Calu3 (cell line): ENCODE results near the gene PRKX. TPM values are rescaled to one million over a fixed set of nuclear protein-coding genes. Genes with fewer than 3 reads are reported as not detected.
"Not testable (repeated sequence)": the region's sequence is repeated elsewhere in the genome, so short reads cannot be mapped to it uniquely, and the experiment has no call there.

Experiments used
- BruUV-seq: library from RNA; stranded (reverse); fragments of 400-500 nt; replicated peaks from 2 replicates; lab custom pipeline; 2021; lab: Mats Ljungman, UMichigan
- CTCF ChIA-PET: fragments of 300-600 bp; sonication (Branson Sonifier 250); formaldehyde crosslinking; loops from one replicate; lab custom pipeline; 2022; ENCODE audit warnings: antibody characterized with exemption; lab: Charles Lee
- DNase-seq: peaks from one replicate; pipeline ENCODE4 v3.0.0; 2022
- H3K27ac Mint-ChIP-seq: one replicate; pipeline ENCODE4 v1.8.0; 2022; ENCODE audit warnings: mixed read lengths; ENCODE audit not compliant: unreplicated experiment
- H3K27me3 Mint-ChIP-seq: one replicate; pipeline ENCODE4 v1.8.0; 2022; ENCODE audit warnings: mixed read lengths; ENCODE audit not compliant: unreplicated experiment
- H3K36me3 Mint-ChIP-seq: one replicate; pipeline ENCODE4 v1.8.0; 2022; ENCODE audit warnings: mild to moderate bottlenecking, moderate library complexity, mixed read lengths; ENCODE audit not compliant: insufficient read depth, unreplicated experiment
- H3K4me1 Mint-ChIP-seq: one replicate; pipeline ENCODE4 v1.8.0; 2022; ENCODE audit warnings: mild to moderate bottlenecking, low read depth, mixed read lengths; ENCODE audit not compliant: unreplicated experiment
- H3K4me3 Mint-ChIP-seq: one replicate; pipeline ENCODE4 v1.8.0; 2022; ENCODE audit warnings: mild to moderate bottlenecking, low read depth, moderate library complexity, mixed read lengths; ENCODE audit not compliant: unreplicated experiment
- H3K9me3 Mint-ChIP-seq: one replicate; pipeline ENCODE4 v1.8.0; 2022; ENCODE audit warnings: low read depth, mixed read lengths; ENCODE audit not compliant: unreplicated experiment
- intact Hi-C: fragments of 100-400 bp; cut with micrococcal nuclease; formaldehyde crosslinking; loops from one replicate; pipeline ENCODE4 v1.10.0; 2022; ENCODE audit not compliant: unreplicated experiment
- total RNA-seq: library from RNA; stranded (reverse); gene quantifications from 2 replicates; pipeline ENCODE4 v1.2.3, GENCODE V29; 2022
- TF ChIP-seq, protein P1 (sequence below): fragments of 200-600 bp; IDR thresholded peaks from one replicate; pipeline ENCODE4 v1.8.0; 2022; ENCODE audit warnings: antibody characterized with exemption; ENCODE audit not compliant: unreplicated experiment

PRKX gene
- total RNA-seq, 1 experiment from 2014 or later, result 25.7 TPM

DNA sequence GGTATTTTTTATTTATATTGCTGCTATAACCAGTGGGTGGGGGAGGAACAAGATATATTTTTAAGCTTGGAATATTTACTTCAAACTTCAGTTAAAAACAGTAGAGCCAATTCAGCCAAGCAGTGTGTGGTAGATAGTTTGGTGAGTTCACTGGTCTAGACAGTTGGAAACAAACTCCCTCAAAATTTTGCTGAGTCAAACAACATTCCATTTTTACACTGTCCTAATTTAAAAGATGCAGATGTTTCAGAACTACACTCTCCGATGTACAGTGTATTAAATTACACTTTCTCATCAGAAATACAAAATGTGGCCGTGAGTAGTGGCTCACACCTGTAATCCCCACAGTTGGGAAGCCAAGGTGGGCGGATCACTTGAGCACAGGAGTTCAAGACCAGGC, 23.3 kb downstream of the PRKX start:
- CTCF ChIA-PET, result no interaction called here
- intact Hi-C loops, result no loop called here
- Mint-ChIP-seq H3K4me1 (no peaks in the 10 kb centered on the region), H3K9me3 (no peaks in the 10 kb centered on the region), H3K27me3 (no peaks in the 10 kb centered on the region), H3K4me3 (no peak overlapping the region), H3K27ac (no peak overlapping the region), H3K36me3 (no peaks in the 10 kb centered on the region)
- BruUV-seq, result no TSS peak
- TF ChIP-seq, protein P1, sequence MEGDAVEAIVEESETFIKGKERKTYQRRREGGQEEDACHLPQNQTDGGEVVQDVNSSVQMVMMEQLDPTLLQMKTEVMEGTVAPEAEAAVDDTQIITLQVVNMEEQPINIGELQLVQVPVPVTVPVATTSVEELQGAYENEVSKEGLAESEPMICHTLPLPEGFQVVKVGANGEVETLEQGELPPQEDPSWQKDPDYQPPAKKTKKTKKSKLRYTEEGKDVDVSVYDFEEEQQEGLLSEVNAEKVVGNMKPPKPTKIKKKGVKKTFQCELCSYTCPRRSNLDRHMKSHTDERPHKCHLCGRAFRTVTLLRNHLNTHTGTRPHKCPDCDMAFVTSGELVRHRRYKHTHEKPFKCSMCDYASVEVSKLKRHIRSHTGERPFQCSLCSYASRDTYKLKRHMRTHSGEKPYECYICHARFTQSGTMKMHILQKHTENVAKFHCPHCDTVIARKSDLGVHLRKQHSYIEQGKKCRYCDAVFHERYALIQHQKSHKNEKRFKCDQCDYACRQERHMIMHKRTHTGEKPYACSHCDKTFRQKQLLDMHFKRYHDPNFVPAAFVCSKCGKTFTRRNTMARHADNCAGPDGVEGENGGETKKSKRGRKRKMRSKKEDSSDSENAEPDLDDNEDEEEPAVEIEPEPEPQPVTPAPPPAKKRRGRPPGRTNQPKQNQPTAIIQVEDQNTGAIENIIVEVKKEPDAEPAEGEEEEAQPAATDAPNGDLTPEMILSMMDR, result no peak
- no peak for DNase-seq

DNA sequence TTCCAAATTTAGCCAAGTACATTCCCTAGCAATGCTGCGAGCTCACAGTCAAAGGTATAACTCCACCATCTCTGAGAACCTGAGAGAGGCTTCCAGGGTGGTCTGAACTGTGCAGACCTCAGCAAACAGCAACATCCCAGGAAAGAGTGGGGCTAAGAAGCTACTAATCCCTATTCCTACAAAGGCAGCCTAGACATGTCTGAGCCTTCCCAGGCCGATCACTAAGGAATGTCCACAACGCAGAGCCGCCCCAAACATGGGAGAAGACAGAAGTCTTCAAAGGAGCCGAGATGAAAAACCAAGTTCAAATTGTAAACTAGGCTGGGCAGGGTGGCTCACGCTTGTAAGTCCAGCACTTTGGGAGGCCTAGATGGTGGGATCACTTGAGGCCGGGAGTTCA, 30.2 kb downstream of the PRKX start:
- not testable (repeated sequence) for H3K9me3 Mint-ChIP-seq

DNA sequence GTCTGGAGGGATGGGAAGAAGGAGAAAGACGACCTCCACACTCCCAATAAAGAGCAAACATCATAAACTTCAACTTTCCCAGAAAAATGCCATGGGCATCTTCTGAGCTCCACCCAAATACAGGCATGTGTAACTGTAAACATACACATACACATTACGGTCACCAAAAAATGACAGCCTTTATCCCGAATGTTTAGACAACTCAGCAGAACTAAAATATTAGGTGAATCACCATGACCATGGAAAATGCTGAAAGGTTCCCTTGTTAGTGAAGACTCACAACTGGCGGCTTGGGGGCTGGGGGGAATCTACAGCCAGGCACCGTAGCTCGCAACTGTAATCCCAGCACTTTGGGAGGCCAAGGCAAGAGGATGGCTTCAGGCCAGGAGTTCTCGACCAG, 33.0 kb downstream of the PRKX start:
- CTCF ChIA-PET, result no interaction called here
- no TSS peak for BruUV-seq
- Mint-ChIP-seq H3K9me3 (no peaks in the 10 kb centered on the region), H3K27me3 (no peaks in the 10 kb centered on the region), H3K36me3 (no peaks in the 10 kb centered on the region), H3K4me3 (no peak overlapping the region), H3K4me1 (no peaks in the 10 kb centered on the region), H3K27ac (no peak overlapping the region)
- DNase-seq, result no peak
- intact Hi-C loops, result no loop called here
- TF ChIP-seq, protein P1, result no peak

More for the DNA sequence above, 30.2 kb downstream of the PRKX start:
- DNase-seq, H3K27me3 Mint-ChIP-seq, BruUV-seq, CTCF ChIA-PET, H3K36me3 Mint-ChIP-seq, H3K27ac Mint-ChIP-seq, intact Hi-C loops, H3K4me1 Mint-ChIP-seq, H3K4me3 Mint-ChIP-seq: not testable (repeated sequence)

DNA sequence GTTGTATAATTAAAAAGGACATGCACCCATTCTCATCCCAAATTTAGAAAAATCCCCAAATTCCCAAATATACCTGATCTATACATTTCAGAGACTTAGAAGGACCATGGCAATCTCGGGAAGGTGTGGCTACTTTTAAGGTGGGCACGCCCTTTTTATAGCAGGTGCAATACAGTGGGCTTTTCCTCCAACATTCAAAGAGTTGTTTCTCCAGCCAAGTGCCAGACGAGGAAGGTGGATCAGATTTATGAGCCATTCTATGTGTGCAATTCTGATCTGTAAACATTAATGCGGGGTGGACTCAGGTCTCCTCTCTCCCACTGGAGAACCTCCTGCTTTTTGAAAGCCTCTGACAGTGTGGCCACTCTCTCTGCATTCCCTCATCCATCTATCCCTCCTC, 33.8 kb downstream of the PRKX start:
- Mint-ChIP-seq H3K27ac (no peak overlapping the region), H3K36me3 (no peaks in the 10 kb centered on the region), H3K27me3 (no peaks in the 10 kb centered on the region), H3K9me3 (no peaks in the 10 kb centered on the region), H3K4me1 (no peaks in the 10 kb centered on the region), H3K4me3 (no peak overlapping the region)
- intact Hi-C loops, result no loop called here
- BruUV-seq, result no TSS peak
- no peak for DNase-seq
- CTCF ChIA-PET, result no interaction called here
- TF ChIP-seq, protein P1, result no peak

DNA sequence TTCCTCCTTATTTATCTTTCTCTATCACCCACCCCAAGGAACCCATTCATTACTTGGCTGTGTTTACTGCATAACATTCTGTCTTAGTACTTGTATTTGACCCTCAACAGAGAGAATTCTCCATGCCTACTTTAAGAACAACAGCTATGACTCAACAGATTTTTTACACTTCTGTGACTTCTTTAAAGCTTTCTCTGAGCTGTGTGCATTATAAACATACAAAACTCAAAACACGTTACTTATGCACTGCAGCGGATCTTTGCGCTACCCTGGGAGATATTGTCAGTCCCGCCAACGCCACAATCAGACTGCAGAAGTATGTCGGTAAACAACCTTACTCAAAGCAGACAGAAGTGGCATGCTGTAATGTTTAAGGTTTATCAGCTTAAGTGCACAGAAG, 35.1 kb downstream of the PRKX start:
- no peak for DNase-seq
- BruUV-seq, result no TSS peak
- CTCF ChIA-PET, result interaction anchor here (1.0 kb wide), 1 partner anchor 17 kb away, joined by 3 read pairs; no protein-coding TSS in a partner anchor
- intact Hi-C loops, result no loop called here
- Mint-ChIP-seq H3K36me3 (no peaks in the 10 kb centered on the region), H3K27ac (no peak overlapping the region), H3K9me3 (no peaks in the 10 kb centered on the region), H3K4me3 (no peak overlapping the region), H3K27me3 (no peaks in the 10 kb centered on the region), H3K4me1 (no peaks in the 10 kb centered on the region)
- TF ChIP-seq, protein P1, result no peak
